Fibroblast of villous mesenchyme (primary cell): Measurements from ENCODE around the gene ADAMTS16. TPM values are rescaled to one million over a fixed set of nuclear protein-coding genes. Genes with fewer than 3 reads are reported as not detected.

Experiments used
- DNase-seq: peaks from one replicate; pipeline ENCODE4 v3.0.0-alpha.2; 2010; ENCODE audit warnings: low read depth
- H3K4me3 ChIP-seq: 2 replicates; pipeline ENCODE4 v1.5.1; 2011; ENCODE audit warnings: low read depth, mild to moderate bottlenecking, low read length
- total RNA-seq: library from RNA; depleted of rRNA; stranded (reverse); fragments of >200 nt; gene quantifications from 2 replicates; pipeline ENCODE4 v1.2.3, GENCODE V29; 2012
- TF ChIP-seq, protein P1 (sequence below): IDR thresholded peaks from 2 replicates; pipeline ENCODE4 v1.5.1; 2012; ENCODE audit warnings: low read depth, mild to moderate bottlenecking, low read length; ENCODE audit not compliant: insufficient read depth

The ADAMTS16 gene
- total RNA-seq, 1 donor, result under 0.01 TPM

GRCh38 chr5:5348135-5348534 is 208.0 kb downstream of the ADAMTS16 start:
- TF ChIP-seq, protein P1, sequence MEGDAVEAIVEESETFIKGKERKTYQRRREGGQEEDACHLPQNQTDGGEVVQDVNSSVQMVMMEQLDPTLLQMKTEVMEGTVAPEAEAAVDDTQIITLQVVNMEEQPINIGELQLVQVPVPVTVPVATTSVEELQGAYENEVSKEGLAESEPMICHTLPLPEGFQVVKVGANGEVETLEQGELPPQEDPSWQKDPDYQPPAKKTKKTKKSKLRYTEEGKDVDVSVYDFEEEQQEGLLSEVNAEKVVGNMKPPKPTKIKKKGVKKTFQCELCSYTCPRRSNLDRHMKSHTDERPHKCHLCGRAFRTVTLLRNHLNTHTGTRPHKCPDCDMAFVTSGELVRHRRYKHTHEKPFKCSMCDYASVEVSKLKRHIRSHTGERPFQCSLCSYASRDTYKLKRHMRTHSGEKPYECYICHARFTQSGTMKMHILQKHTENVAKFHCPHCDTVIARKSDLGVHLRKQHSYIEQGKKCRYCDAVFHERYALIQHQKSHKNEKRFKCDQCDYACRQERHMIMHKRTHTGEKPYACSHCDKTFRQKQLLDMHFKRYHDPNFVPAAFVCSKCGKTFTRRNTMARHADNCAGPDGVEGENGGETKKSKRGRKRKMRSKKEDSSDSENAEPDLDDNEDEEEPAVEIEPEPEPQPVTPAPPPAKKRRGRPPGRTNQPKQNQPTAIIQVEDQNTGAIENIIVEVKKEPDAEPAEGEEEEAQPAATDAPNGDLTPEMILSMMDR, result no peak
- DNase-seq, result no peak

GRCh38 chr5:5348576-5348975 is 208.4 kb downstream of the ADAMTS16 start:
- no peak overlapping the region for H3K4me3 ChIP-seq
- DNase-seq, result no peak
- TF ChIP-seq, protein P1, result no peak

More at GRCh38 chr5:5348135-5348534, 208.0 kb downstream of the ADAMTS16 start:
- no peak overlapping the region for H3K4me3 ChIP-seq

DNA sequence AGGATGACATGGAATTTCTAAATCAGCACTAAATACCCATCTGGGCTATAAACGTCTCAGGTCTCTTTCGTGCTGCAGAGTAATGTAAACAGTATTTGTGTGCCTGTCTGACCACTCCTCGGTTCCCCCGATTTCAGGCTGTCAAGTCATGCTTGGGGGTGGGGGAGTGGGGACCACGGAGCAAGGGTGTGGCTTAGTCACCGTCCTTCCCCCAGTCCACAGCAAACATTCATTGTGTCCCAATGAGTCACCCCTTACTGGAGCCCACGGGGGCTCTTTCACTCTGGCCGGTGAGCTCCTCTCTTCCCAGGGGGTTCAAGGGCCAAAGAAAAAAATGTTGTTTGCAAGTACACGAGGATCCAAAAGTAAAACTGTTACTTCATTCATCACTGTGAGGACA is 210.0 kb downstream of the ADAMTS16 start:
- TF ChIP-seq, protein P1, result no peak
- H3K4me3 ChIP-seq, result no peak overlapping the region
- DNase-seq, result peak; percentile 57

DNA sequence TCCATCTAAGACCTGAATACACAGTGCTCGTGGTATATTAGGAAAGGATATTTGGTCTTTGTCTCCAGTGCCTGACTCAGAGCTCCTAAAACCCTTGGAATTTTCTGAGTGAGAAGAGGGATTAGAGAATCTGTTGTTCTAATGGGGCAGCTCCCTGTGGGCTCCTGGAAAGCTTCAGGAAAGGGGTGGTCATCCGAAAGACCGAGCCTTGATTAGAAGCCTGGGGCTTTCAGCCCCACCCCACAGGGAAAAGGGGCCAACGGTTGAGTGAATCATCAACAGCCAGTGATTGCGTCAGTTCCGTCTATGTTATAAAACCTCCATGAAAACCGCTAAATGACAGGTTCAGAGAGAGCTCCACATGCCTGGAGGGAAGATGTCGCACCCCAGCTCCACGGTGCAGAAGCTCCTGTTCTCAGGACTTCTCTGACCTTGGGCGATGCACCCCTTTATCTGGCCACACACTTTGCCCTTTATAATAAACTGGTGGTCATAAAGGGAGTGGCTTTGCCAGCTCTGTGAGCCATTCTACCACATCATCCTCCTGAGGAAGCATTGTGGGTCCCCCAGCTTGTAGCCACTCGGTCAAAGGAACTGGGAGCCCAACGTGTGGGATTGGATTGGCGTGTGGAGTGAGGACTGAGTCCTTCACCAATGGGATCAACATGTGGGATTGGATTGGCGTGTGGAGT is 211.3 kb downstream of the ADAMTS16 start:
- TF ChIP-seq, protein P1, result no peak
- peak; percentile 75 for DNase-seq
- H3K4me3 ChIP-seq, result no peak overlapping the region

GRCh38 chr5:5352675-5353074 is 212.5 kb downstream of the ADAMTS16 start:
- no peak for DNase-seq
- TF ChIP-seq, protein P1, result no peak

GRCh38 chr5:5353681-5354080 is 213.6 kb downstream of the ADAMTS16 start:
- TF ChIP-seq, protein P1, result no peak
- DNase-seq, result no peak
- H3K4me3 ChIP-seq, result no peak overlapping the region

More at GRCh38 chr5:5352675-5353074, 212.5 kb downstream of the ADAMTS16 start:
- no peak overlapping the region for H3K4me3 ChIP-seq

DNA sequence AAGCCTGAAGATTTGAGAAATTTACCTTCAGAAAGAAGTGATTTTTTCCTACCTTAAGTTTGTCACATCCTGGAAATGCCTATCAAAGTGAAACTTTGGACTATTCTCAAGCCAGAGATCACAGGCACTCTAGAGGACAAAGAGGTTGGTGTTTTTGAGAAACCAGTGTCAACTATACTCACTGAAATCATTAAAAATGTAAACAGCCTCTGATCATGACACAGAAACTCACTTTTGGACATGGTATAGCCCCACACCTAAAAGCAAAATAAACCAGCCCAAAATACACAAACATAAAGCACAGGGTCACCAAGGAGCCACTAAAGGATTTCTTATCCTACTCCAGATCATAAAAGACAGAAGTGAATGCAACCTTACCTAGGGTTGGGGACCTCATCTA is 216.6 kb downstream of the ADAMTS16 start:
- TF ChIP-seq, protein P1, result no peak
- DNase-seq, result no peak
- H3K4me3 ChIP-seq, result no peak overlapping the region
